ENCODE data around the gene EPN3.

Gene EPN3

DNA sequence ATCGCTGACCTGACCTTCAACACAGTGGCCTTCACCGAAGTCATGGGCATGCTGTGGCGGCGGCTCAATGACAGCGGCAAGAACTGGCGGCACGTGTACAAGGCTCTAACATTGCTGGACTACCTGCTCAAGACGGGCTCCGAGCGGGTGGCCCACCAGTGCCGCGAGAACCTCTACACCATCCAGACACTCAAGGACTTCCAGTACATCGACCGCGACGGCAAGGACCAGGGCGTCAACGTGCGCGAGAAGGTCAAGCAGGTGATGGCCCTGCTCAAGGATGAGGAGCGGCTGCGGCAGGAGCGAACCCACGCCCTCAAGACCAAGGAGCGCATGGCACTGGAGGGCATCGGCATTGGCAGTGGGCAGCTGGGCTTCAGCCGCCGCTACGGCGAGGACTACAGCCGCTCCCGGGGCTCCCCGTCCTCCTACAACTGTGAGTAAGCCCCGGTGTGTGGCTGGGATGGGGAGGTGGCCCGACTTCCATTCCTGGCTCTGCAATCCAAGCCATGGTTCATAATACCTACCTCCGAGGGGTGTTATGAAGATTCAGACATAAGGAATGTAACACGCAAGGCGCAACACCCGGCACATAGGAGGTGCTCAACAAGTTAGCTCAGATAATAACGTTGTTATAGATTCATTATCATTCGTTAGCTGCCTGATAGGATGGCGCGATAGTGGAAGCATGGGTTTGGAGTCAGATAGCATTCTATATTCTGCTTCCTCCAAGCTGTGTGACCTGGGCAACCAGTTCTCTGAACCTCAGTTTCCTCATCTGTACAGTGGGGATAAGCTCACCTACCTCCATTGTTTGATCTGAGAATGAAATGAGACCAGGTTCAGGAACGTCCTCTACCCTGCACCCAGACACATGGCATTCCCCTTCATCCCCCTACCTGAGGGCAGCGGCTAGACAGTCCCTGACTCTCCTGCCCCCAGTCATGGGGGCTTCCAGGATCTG lies 4.4 kb downstream of the EPN3 start:
- no peak for DNase-seq

DNA sequence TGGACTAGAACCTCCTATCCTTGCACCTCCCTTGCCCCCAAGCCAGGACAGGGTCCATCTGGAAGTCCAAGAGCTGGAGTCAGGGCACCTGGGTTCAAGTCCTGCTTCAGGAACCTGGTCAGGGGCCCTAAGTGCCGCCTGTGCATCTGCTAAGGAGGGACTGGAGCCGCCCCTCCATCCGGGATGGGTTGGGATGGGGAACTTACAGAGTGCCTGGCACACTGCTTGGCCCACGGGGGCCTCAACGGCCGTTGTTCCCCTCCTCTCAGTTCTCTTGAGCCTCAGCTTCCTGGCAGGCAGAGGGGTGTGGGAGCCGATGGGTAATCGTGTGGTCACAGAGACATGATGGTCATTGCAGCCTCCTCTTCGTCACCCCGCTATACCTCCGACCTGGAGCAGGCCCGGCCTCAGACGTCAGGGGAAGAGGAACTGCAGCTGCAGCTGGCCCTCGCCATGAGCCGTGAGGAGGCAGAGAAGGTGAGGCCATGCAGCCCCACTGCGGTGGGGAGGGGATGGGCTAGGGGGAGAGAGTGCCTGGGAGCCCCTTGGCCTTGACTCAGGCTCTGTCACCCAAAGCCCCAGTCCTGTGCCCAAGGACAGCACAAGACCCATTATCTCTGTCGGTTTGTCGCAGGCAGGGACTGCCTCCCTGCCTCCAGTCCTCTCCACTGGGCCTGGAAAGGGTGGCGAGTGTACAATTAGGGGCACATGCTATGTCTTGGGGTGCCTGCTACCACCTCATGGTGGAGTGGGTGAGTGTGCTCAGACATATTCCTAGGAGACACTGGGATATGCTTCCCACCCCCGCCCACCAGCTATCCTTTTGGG lies 5.4 kb downstream of the EPN3 start:
- DNase-seq = no peak

DNA sequence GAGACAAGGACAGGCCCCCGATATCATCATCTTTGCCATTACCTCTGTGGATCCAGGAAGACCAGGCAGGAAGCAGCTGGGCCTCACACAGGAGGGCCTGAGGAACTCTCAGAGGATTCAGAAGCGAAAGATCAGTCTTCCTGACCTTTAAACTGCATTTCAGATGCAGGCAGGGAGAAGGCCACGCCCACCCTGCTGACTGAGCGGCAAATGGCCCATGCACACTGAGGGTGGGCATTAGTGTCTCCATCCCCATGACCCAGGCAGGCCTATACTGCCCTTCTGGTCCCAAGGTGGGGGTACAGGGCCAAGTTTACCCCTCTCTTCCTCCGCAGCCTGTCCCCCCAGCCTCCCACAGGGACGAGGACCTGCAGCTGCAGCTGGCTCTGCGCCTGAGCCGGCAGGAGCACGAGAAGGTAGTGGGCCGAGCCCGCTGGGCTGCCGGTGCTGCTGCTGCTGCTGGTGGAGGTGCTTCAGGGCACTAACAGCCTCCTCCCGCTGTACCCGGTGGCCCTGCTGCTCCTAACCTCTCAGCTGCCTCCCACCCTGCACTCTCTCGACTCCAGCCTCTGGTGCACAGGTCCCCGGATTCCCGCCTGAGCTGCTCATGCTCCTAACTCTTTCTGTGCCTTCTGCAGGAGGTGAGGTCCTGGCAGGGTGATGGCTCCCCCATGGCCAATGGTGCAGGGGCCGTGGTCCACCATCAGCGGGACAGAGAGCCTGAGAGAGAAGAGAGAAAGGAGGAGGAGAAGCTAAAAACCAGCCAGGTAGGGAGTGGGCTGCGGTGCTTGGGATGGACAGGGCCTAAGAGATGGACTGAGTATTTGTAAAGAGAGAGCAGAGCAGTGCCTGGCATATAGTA lies 6.2 kb downstream of the EPN3 start:
- DNase-seq = no peak

DNA sequence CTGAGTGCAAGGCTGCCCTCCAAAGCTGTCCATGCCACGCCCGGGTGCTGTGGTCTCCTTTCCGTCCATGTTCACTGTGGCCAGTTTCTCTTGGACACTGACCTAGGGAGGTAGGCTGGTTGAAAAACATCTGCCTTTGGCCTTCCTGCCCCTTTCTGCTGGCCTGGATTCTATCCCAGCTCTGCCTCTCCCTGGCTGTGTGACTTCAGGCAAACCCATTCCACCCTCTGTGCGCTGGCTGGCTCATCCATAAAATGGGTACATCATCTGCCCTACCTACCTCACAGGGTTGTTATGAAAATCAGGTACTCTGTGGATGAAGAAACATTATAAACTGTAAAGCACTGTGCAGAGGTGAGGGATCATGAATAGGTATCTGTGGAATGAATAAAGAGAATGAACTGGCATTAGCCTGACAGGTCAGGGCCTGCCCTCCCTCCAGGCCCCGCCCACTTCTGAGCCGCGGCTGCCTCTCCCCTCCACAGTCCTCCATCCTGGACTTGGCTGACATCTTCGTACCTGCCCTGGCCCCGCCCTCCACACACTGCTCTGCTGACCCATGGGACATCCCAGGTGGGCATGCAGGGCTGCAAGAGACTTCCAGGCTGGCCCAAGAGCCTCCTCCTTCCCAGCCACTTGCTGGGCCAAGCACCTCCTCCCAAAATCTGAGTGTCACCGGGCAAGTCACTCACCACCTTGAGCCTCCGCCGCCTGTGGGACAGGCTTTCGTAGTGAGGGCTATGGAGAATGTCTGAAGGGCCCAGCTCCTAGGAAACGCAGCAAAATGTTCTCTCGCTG lies 7.4 kb downstream of the EPN3 start:
- no peak for DNase-seq

DNA sequence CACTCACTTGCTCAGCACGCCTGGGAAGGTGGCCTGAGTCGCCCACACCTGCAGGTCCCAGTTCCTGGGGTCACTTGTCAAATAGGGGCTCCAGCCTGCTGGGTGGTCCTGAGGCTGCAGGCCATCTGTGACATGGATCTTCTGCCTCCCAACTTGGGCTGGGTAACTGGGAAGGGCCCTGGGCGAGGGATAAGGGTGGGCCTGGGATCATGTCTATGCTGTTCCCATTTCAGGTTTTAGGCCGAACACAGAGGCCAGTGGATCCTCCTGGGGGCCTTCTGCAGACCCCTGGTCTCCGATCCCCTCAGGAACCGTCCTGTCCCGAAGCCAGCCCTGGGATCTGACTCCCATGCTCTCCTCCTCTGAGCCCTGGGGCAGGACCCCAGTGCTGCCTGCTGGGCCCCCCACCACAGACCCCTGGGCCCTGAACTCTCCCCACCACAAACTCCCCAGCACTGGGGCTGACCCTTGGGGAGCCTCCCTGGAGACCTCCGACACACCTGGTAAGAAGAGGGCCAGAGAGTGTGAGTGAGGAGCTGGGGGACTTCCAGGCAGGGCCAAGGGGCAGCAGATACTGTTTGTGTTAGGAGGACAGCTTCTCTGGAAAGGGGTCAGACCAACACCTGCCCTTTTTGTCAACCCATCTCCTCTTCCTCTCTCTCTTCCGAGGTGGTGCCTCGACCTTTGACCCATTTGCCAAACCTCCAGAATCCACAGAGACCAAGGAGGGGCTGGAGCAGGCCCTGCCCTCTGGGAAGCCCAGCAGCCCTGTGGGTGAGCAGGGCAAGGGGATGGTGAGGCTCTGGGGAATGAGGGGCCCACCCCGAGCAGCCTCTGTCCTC lies 8.2 kb downstream of the EPN3 start:
- no peak for DNase-seq

DNA sequence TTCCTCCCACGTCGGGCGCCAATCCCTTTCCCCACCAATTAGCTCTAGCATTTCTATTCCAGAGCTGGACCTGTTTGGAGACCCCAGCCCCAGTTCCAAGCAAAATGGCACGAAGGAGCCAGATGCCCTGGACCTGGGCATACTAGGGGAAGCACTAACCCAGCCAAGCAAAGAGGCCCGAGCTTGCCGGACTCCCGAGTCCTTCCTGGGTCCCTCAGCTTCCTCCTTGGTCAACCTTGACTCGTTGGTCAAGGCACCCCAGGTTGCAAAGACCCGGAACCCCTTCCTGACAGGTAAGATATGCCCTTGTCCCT lies 8.8 kb downstream of the EPN3 start:
- no peak for DNase-seq

DNA sequence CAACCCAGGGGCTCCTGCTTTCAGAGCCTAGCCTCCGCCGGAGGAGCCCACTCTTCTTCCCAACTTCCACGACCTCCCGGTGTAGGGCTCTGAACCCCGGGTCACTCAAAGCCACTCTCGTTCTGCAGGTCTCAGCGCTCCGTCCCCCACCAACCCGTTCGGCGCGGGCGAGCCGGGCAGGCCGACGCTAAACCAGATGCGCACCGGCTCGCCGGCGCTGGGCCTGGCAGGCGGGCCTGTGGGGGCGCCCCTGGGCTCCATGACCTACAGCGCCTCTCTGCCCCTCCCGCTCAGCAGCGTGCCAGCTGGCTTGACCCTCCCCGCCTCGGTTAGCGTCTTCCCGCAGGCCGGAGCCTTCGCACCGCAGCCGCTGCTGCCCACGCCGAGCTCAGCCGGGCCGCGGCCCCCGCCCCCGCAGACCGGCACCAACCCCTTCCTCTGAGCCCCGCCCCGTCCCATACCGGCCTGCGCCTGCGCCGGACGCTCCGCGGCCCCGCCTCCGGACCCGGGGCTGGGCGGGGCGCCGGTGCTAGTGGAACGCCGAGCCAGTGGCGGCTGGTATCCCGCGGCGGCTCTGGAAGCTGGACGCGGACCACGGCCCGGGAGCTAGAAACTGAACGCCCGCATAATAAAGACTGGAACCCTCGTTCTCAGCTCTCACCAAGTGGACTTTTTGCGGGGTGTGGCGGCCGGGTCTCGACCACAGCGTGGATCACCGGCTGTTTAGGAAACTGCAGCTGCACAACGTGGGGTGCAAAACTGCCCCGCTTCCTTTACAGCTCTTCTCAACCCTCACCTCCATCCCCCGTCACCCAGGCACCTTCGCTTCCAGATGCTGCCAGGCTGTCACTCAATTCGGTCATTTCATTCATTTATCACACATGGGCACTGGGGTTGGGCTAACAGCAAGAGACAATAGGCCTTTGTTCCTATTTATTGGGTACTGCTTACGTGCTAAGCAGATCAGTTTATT lies 9.5 kb downstream of the EPN3 start:
- DNase-seq = peak; percentile 73

DNA sequence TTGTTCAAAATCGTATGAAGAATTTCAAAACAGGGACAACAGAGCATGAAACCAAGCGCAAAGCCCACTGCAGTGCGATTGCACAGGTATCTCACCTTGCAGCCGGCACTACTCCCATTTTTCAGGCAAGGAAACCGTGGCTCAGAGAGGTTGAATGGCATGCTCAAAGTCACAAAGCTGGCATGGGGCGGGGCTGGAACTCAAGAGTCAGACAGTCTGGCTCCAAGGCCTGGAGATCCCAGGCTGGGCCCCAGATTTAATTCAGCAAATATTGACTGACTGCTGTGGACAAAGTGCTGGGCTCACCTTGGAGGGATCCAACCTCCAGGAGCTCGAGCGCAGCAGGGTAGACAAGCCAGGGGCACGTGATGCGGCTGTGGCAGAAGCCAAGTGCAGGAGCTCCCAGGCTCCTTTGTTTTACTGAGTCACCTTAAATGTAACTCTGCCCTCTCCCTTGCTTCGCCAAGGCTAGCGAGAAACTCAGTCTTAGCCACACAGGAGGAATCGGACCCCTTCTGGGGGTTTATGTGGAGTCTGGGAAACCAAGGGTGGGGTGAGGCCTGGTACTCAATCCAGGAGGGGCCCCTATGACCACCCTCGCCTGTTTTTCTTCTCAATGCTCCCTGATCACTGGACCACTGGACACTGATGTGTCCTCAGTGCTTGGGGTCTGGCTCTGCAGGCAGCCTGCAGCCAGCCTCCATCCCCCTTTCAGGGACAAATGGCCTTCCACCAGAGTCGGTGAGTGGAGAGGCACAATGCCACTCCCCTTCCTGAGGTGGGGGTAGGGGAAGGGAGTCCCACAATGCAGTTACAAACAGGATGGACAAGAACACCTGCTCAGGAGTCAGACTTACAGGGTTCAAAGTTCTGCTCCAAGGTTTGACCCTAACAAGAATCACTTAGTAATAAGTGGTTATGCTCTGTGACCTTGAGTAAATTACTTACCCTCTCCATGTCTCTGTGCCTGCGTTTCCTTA lies 10.6 kb downstream of the EPN3 start:
- no peak for DNase-seq

DNA sequence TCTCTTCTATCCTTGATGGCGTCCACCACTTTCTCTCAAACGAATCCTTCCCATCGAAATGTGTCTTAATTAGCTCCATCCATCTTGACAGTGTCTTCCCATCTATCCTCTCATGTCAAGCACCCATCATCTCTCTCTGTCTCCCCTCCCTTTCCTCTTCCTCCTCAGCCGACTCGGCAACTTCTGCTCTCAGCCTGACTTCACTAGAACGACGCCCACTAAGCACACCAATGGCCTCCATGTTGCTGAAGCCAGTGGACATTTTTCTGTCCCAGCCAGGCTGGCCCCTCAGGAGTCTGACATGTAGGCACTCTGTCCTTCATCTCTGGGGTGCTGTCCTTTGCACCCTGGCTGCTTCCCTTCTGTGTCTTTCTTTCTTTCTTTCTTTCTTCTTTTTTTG lies 12.0 kb downstream of the EPN3 start:
- DNase-seq = no peak

DNA sequence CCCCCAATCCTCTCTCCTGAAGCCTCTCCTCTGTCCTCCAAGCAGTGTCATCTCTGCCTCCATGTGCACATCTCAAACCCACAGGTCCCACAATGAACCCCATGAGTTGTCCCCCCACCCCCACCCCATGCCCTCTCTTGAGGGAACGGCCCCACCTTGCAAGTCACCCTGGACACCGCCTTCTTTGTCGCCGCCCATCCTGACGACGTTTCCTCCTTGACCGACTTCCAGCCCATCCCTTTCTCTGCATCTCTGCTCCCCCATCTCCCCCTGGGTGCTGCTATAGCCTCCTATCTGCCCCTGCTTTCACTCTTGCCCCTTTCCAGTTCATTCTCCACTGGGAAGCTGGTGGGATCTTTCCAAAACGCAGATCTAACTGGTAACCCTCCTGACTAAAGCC lies 12.8 kb downstream of the EPN3 start:
- no peak for DNase-seq

DNA sequence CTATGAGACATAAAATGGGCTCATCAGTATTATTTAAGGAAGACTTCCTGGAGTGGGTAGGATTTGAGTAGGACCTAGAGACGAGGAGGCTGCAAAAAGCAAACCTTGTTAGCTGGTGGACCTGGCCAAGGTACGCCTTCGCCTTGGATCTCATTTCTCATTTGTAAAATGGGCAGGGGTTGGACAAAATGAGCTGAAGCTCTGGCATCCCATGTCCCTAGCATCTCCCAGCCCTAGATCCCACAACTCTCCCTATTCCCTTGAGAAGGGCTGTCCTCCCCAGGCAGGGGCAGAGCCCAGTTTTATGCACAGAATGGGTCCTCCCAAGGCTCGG lies 14.1 kb downstream of the EPN3 start:
- no peak for DNase-seq

DNA sequence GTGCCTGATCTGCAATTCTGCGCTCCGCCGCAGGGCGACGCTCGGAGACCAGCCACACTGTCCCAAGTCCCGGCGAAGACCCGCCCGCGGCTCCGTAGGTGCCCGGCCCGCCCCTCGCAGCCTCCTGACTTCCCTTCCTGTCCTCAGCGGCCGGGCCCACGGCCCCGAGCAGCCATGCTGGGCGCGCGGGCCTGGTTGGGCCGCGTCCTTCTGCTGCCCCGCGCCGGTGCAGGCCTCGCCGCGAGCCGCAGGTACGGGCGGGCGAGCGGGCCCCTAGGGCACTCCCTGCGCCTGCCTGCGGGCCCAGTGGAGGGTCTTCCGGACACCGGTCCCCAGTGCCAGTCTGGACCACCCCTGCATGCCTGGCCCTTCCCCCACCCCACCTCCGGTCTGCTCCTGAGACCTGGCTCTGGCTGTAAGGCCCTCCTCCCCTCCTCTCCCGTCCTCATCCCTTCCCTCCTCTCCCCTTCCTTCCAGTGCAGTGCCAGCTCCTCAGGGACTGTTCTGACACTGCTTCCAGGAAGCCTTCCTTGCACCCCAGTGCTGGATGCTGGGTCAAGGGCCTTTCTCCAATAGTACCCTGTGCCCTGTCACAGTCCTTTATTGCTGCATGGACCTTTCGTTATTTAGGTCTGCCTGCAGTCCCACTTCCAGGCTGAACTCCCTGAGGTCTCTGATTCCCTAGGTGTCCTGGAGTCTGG lies 14.7 kb downstream of the EPN3 start, which contains the start of gene SPATA20:
Gene SPATA20, plus strand, starts transcription at position 140 of the 701 bp plus-strand sequence. Its CDS starts 35 bp downstream, at position 175.
- DNase-seq = peak; percentile 74

DNA sequence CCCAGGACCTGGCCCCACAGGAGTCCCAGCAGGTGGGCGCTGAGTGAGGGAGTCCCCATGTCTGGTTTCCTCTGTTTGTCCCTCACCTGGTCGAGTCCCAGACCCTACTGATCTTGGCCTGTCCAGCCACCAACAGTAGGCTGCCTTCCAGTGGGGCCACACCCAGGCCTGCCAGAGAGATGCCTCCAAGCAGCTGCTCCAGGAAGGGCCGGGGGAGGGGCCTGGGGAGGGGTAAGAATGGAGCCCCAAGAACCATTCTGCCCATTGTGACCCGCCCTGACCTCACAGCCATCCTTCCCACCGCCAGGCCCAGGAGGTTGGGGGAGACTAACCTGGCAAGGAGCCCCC lies 15.2 kb downstream of the EPN3 start:
- no peak for DNase-seq

DNA sequence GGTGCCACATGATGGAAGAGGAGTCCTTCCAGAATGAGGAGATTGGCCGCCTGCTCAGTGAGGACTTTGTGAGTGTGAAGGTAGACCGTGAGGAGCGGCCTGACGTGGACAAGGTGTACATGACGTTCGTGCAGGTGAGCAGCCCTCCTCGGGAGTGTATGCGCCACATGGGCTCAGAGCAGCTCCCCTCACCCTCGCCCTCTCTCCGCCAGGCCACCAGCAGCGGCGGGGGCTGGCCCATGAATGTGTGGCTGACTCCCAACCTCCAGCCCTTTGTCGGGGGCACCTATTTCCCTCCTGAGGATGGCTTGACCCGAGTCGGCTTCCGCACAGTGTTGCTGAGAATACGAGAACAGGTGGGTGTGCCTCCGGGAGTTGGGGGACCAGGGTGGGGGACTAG lies 16.3 kb downstream of the EPN3 start:
- DNase-seq = no peak

DNA sequence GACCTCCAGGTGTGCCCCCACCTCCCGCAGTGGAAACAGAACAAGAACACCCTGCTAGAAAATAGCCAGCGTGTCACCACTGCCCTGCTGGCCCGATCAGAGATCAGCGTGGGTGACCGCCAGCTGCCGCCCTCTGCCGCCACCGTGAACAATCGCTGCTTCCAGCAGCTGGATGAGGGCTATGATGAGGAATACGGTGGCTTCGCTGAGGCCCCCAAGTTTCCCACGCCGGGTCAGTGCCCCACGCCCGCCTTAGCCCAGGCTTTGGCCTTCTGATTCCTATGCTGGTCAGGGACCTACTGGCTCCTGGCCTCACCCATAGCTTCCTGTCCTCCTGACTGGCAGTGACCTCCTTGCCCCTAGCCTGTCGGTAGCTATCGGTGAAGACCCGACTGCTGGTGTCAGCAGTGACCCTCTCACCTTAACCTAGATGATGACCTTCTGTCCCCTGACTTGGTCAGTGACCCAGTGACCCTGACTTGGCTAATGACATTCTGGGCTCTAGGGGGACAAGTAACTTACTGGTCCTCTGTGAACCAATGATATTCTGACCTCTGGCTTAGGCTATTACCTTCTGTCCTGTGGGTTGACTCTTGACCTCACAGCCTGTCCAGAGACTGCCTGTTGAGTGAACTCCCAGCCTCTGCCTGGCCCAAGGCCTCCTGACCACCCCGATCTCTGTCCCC lies 16.9 kb downstream of the EPN3 start:
- DNase-seq = no peak

DNA sequence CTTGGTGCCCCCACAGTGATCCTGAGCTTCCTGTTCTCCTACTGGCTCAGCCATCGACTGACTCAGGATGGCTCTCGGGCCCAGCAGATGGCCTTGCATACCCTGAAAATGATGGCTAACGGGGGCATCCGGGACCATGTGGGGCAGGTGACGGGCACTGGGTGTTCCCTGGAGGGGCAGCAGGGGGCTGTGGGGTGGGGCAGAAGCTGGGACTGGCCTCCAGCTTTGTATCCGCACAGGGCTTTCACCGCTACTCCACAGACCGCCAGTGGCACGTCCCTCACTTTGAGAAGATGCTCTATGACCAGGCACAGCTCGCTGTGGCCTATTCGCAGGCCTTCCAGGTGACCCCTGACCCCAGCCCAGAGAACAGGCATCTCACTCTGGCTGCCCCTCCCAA lies 17.4 kb downstream of the EPN3 start:
- no peak for DNase-seq

DNA sequence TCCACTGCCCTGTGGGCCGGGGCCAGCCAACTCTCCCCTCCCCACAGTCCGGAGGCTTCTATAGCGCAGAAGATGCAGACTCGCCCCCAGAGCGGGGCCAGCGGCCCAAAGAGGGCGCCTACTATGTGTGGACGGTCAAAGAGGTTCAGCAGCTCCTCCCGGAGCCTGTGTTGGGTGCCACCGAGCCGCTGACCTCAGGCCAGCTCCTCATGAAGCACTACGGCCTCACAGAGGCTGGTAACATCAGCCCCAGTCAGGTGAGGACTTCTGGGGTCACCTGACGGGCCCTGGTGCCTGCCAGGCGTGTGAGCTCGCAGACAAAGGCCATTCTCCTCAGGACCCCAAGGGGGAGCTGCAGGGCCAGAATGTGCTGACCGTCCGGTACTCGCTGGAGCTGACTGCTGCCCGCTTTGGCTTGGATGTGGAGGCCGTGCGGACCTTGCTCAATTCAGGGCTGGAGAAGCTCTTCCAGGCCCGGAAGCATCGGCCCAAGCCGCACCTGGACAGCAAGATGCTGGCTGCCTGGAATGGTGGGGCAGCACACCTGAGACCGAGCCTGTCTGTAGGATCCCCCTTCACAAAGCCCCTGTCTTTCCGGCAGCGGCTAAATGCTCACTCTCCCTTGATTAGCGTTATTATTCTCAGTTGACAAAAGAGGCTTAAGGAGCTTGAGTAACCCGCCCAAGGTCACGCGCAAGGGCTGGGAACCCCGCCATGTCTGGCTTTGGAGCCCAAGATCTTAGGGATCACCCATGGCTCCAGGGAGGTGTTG lies 18.3 kb downstream of the EPN3 start:
- no peak for DNase-seq
